ENCODE data around the gene FASTKD2.

Gene FASTKD2

GRCh38 chr2:206728277-206729199 lies 36.9 kb upstream of the FASTKD2 start:
- H3K4me3 ChIP-seq (ENCODE audit: control insufficient read depth, low read depth, low read length): no peak overlapping the region
- no peak for TF ChIP-seq CTCF (IDR thresholded peaks at IDR 0.05; ENCODE audit: control insufficient read depth, insufficient read depth, low read depth, low read length, missing control alignments)
- peak; percentile 1 for DNase-seq (ENCODE audit: low read depth)

GRCh38 chr2:206733341-206733740 lies 32.1 kb upstream of the FASTKD2 start:
- TF ChIP-seq CTCF (IDR thresholded peaks at IDR 0.05; ENCODE audit: control insufficient read depth, insufficient read depth, low read depth, low read length, missing control alignments): no peak
- no peak overlapping the region for H3K4me3 ChIP-seq (ENCODE audit: control insufficient read depth, low read depth, low read length)
- no peak for DNase-seq (ENCODE audit: low read depth)

GRCh38 chr2:206736935-206737334 lies 28.5 kb upstream of the FASTKD2 start:
- no peak overlapping the region for H3K4me3 ChIP-seq (ENCODE audit: control insufficient read depth, low read depth, low read length)
- TF ChIP-seq CTCF (IDR thresholded peaks at IDR 0.05; ENCODE audit: control insufficient read depth, insufficient read depth, low read depth, low read length, missing control alignments): no peak
- no peak for DNase-seq (ENCODE audit: low read depth)

- H3K4me3 ChIP-seq (ENCODE audit: control insufficient read depth, low read depth, low read length): no peak overlapping the region
- no peak for DNase-seq (ENCODE audit: low read depth)
- no peak for TF ChIP-seq CTCF (IDR thresholded peaks at IDR 0.05; ENCODE audit: control insufficient read depth, insufficient read depth, low read depth, low read length, missing control alignments)
Measured at GRCh38 chr2:206739271-206739670, 26.1 kb upstream of the FASTKD2 start.

GRCh38 chr2:206740800-206741199 lies 24.6 kb upstream of the FASTKD2 start:
- no peak overlapping the region for H3K4me3 ChIP-seq (ENCODE audit: control insufficient read depth, low read depth, low read length)
- TF ChIP-seq CTCF (IDR thresholded peaks at IDR 0.05; ENCODE audit: control insufficient read depth, insufficient read depth, low read depth, low read length, missing control alignments): no peak
- DNase-seq (ENCODE audit: low read depth): no peak

- no peak overlapping the region for H3K4me3 ChIP-seq (ENCODE audit: control insufficient read depth, low read depth, low read length)
- no peak for DNase-seq (ENCODE audit: low read depth)
- no peak for TF ChIP-seq CTCF (IDR thresholded peaks at IDR 0.05; ENCODE audit: control insufficient read depth, insufficient read depth, low read depth, low read length, missing control alignments)
Measured at GRCh38 chr2:206756816-206757215, 8.6 kb upstream of the FASTKD2 start.
